ENCODE data around the gene PLOD3.

DNA sequence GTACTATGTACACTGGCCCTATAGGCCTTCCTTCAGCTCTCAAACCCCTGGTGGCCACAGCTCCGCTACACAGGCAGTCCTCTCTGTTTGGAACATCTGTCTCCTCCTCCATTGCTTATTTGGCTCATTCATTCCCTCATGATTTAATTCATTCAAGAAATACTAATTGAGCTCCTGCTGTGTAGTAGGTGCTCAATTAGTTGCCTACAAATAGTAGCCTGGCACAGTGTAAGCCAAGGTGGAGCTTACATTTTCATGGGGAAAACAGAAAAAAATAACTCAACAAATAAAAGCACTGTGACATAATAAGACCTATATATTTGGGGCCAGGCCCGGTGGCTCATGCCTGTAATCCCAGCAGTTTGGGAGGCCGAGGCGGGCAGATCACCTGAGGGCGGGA, 30.9 kb upstream of the PLOD3 start:
- TF ChIP-seq YY1 (IDR thresholded peaks at IDR 0.05; ENCODE audit: insufficient read depth, insufficient read length) (no peak), SUZ12 (IDR thresholded peaks at IDR 0.05; ENCODE audit: extremely low read depth, insufficient read depth, insufficient read length) (no peak), ZNF274 (IDR thresholded peaks at IDR 0.05; ENCODE audit: low read depth, low read length) (no peak)

All from NT2/D1 (cell line).